Testis (tissue), 2 donors: Measurements from ENCODE around the gene STX12.

ENCODE experiments used
- CTCF ChIP-seq, 3 experiments: fragments of 450-650 bp in 2 of 3; fragments of 200-600 bp in 1 of 3; sonication (generic) in 1 of 3; IDR thresholded peaks; one replicate each; pipeline ENCODE4 v1.5.1; 2016 to 2019; ENCODE audit warnings: antibody characterized with exemption in 3 of 3, mild to moderate bottlenecking in 2 of 3, moderate library complexity in 1 of 3
- POLR2A ChIP-seq: fragments of 450-650 bp; IDR thresholded peaks from one replicate; pipeline ENCODE4 v1.6.1; 2017; ENCODE audit warnings: antibody characterized with exemption, mild to moderate bottlenecking, moderate library complexity

GRCh38 chr1:27745466-27745865 lies 27.6 kb upstream of the STX12 start:
- no peak for TF ChIP-seq CTCF (IDR thresholded peaks at IDR 0.05)
- TF ChIP-seq POLR2A: no peak
